Lower lobe of right lung (tissue), 2 donors: ENCODE results near the gene TLL1. TPM values are rescaled to one million over a fixed set of nuclear protein-coding genes. Genes with fewer than 3 reads are reported as not detected.
A peak's percentile ranks its signal among the peaks of the same experiment; 100 is the strongest.

Experiments used
- ATAC-seq, 2 donors: fragments of 200-7000 bp; cut with Tn5 transposase; one replicate each; pipeline ENCODE4 v1.9.1; 2020 to 2022; ENCODE audit warnings: mild to moderate bottlenecking in 2 of 2, moderate library complexity in 2 of 2
- DNase-seq: peaks from one replicate; pipeline ENCODE4 v3.0.0-alpha.2; 2020
- H3K27ac ChIP-seq: fragments of 200-600 bp; one replicate; pipeline ENCODE4 v1.8.0; 2022
- H3K27me3 ChIP-seq: fragments of 200-600 bp; one replicate; pipeline ENCODE4 v1.8.0; 2022; ENCODE audit warnings: low read depth
- H3K36me3 ChIP-seq: fragments of 200-600 bp; one replicate; pipeline ENCODE4 v1.8.0; 2022; ENCODE audit warnings: mild to moderate bottlenecking
- H3K4me1 ChIP-seq: fragments of 200-600 bp; one replicate; pipeline ENCODE4 v1.8.0; 2022
- H3K4me3 ChIP-seq: fragments of 200-600 bp; one replicate; pipeline ENCODE4 v1.8.0; 2022; ENCODE audit warnings: mild to moderate bottlenecking
- H3K9me3 ChIP-seq: fragments of 200-600 bp; one replicate; pipeline ENCODE4 v1.8.0; 2022
- intact Hi-C: fragments of 100-400 bp; cut with DNase I; formaldehyde crosslinking; loops from one replicate; pipeline ENCODE4 v1.11.0; 2022
- total RNA-seq: library from RNA; stranded (reverse); fragmentation: NEBNext Ultra II Directional; extraction: Animal tissue kit (Norgen Biotek cat#: 25700); gene quantifications from one replicate; pipeline ENCODE4 v1.2.1, GENCODE V29; 2021
- TF ChIP-seq, protein P1 (sequence below): fragments of 200-600 bp; IDR thresholded peaks from one replicate; pipeline ENCODE4 v1.8.0; 2022; ENCODE audit warnings: antibody characterized with exemption, mild to moderate bottlenecking
- donor health status: DM: no; HTN: yes; CAD: no; lungs with severe emphysema.

The TLL1 gene
- total RNA-seq, 1 donor from 2014 or later, result 4.7 TPM

DNA sequence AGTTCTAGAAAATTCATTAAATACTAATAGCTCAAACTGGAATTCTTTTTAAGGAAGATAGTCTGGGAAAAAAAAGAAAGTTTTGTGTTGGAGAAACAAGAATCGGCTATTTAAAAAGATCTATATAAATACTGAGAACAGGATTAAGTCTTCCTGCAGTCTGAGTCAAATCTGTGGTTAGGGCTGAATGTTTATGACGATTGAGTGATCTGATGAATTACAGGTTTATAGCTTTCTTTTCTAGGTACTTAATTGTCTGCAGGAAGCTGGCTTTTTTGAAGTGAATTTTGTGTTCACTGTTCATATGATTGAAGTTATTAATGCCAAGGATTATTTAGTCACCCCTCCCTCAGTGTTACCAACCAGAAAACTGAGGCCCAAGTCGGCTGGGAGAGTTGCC is 42.2 kb downstream of the TLL1 start:
- TF ChIP-seq, protein P1, sequence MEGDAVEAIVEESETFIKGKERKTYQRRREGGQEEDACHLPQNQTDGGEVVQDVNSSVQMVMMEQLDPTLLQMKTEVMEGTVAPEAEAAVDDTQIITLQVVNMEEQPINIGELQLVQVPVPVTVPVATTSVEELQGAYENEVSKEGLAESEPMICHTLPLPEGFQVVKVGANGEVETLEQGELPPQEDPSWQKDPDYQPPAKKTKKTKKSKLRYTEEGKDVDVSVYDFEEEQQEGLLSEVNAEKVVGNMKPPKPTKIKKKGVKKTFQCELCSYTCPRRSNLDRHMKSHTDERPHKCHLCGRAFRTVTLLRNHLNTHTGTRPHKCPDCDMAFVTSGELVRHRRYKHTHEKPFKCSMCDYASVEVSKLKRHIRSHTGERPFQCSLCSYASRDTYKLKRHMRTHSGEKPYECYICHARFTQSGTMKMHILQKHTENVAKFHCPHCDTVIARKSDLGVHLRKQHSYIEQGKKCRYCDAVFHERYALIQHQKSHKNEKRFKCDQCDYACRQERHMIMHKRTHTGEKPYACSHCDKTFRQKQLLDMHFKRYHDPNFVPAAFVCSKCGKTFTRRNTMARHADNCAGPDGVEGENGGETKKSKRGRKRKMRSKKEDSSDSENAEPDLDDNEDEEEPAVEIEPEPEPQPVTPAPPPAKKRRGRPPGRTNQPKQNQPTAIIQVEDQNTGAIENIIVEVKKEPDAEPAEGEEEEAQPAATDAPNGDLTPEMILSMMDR, result no peak
- no peaks in the 10 kb centered on the region for H3K9me3 ChIP-seq
- intact Hi-C loops, result no loop called here

DNA sequence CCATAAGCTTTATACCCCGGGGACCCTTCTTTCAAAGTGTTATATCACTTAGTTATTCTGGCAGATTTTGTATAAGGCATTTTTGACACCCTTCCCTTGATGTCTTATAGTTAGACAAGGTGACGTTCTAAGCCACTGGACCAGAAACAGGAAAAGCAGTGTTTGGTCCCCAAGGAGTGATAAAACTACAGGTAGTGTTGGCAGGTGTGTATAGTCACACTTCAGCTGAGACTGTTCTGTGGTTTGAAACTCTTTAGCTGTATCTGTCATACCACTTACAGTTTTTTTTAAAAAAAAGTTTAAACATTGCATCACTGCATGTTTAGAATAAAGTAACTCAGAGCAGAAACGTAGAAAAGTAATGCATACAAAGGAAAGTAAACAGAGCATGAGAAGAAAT is 48.5 kb downstream of the TLL1 start:
- Histone ChIP-seq H3K27me3 (no peaks in the 10 kb centered on the region), H3K4me1 (no peaks in the 10 kb centered on the region), H3K9me3 (no peaks in the 10 kb centered on the region), H3K27ac (no peak overlapping the region), H3K4me3 (no peak overlapping the region), H3K36me3 (no peaks in the 10 kb centered on the region)
- intact Hi-C loops, result no loop called here
- TF ChIP-seq, protein P1, result no peak
- ATAC-seq (peak in 1 of 2 donors; percentile 73), DNase-seq (no peak)

More for the DNA sequence above, 42.2 kb downstream of the TLL1 start:
- DNase-seq (no peak), ATAC-seq (no peak)
- no peak overlapping the region for H3K27ac ChIP-seq
- no peak overlapping the region for H3K4me3 ChIP-seq
- no peaks in the 10 kb centered on the region for H3K4me1 ChIP-seq
- H3K27me3 ChIP-seq, result no peaks in the 10 kb centered on the region
- H3K36me3 ChIP-seq, result no peaks in the 10 kb centered on the region

DNA sequence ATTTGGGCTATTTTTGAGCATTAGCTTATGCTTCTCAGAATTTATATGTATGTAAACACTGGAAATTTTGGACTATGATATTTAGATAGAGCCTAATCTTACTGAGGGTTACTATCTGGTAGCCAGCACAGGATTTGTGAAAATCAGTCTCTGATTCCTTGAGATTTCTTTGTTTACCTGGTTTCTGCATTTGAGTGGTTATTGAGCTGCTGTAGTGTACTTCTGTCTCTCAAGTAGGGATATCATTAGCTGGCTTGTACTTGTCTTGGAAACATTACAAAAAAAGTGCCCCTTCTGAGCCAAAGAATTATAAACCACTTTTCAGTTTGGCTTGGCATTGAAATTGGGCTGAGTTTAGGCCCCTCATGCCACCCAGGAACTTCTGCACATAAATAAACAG is 49.7 kb downstream of the TLL1 start:
- H3K27ac ChIP-seq, result no peak overlapping the region
- peak in 1 of 2 donors; percentile 87 for ATAC-seq

DNA sequence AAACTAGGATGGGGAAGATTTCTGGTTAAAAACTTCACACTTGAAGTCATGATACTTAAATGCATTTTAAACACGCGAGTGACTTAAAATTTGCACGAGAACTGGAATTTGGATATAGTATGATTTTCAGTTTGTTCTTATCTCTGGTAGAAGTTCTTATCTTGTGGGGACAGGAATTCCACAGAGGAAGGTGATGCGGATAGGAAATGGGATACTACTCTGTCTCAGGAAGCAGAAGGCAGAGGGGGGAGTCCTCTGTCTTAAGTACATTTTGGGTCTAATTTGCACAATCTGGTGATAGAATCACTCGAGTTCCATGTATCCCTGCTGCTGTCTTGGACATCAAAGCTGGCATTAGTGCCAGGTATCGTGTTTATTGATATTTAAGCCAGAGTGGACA is 53.3 kb downstream of the TLL1 start:
- ATAC-seq (no peak), DNase-seq (no peak)
- Histone ChIP-seq H3K27me3 (no peaks in the 10 kb centered on the region), H3K9me3 (no peaks in the 10 kb centered on the region), H3K36me3 (no peaks in the 10 kb centered on the region), H3K4me3 (no peak overlapping the region), H3K27ac (no peak overlapping the region), H3K4me1 (no peaks in the 10 kb centered on the region)
- intact Hi-C loops, result no loop called here
- TF ChIP-seq, protein P1, result no peak

More for the DNA sequence above, 49.7 kb downstream of the TLL1 start:
- H3K9me3 ChIP-seq, result no peaks in the 10 kb centered on the region
- H3K4me1 ChIP-seq, result no peaks in the 10 kb centered on the region
- DNase-seq, result no peak
- no peaks in the 10 kb centered on the region for H3K27me3 ChIP-seq
- no peak overlapping the region for H3K4me3 ChIP-seq
- intact Hi-C loops, result no loop called here
- TF ChIP-seq, protein P1, result no peak
- no peaks in the 10 kb centered on the region for H3K36me3 ChIP-seq

DNA sequence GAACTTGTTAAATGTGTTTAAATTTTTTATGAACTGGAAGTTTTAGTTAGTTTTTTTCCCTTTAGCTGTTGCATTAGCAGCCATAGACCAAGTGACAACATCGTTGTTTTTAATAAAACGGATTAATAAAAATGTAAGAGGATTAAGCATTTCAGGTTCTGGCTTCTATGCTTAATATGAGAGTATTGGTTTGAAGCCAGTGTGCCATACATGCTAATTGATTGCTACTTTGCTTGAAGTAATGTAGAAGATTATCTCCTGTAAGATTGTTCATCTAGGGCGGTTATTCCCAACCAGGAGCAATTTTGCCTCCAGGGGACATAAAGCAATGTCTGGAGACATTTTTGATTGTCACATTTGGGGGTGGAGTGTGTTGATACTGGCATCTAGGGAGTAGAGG is 54.3 kb downstream of the TLL1 start:
- Histone ChIP-seq H3K27ac (no peak overlapping the region), H3K9me3 (no peaks in the 10 kb centered on the region), H3K27me3 (no peaks in the 10 kb centered on the region), H3K4me1 (no peaks in the 10 kb centered on the region), H3K4me3 (no peak overlapping the region), H3K36me3 (no peaks in the 10 kb centered on the region)
- no peak for DNase-seq
- TF ChIP-seq, protein P1, result no peak
- intact Hi-C loops, result no loop called here
- no peak for ATAC-seq

DNA sequence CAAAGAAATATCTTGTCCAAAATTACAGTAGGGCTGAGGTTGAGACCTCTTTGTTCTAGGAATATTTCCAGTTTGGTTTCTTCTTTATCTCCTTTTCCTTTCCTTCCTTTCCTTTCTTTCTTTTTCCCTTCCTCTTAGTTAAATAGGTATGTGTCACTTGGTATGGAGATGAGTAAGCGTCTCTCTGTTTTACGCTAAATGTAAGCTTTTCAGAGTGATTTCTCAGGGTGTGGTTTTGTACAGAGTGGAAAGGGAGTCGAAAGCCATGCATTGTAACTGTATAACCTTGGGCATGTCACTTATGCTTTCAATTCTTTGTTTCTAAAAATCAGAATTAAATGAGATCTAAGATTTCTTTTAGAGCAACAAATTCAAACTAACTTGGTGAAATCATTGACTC is 54.8 kb downstream of the TLL1 start:
- Histone ChIP-seq H3K4me1 (no peaks in the 10 kb centered on the region), H3K27me3 (no peaks in the 10 kb centered on the region), H3K4me3 (no peak overlapping the region), H3K36me3 (no peaks in the 10 kb centered on the region), H3K9me3 (no peaks in the 10 kb centered on the region), H3K27ac (no peak overlapping the region)
- intact Hi-C loops, result no loop called here
- DNase-seq (no peak), ATAC-seq (no peak)
- TF ChIP-seq, protein P1, result no peak
